OCI-LY7 (cell line): ENCODE data around the gene EIF2AK3.

Source experiments
- CTCF ChIP-seq: fragments of 200-600 bp; sonication (generic); conservative IDR thresholded peaks from 2 replicates; pipeline ENCODE4 v1.5.1; 2014; ENCODE audit warnings: mild to moderate bottlenecking, antibody characterized with exemption, low read length, moderate library complexity, mixed read lengths
- EZH2phosphoT487 ChIP-seq: fragments of 200-600 bp; sonication (generic); IDR thresholded peaks from 2 replicates; pipeline ENCODE4 v1.6.1; 2018; ENCODE audit warnings: low read depth, borderline replicate concordance, mild to moderate bottlenecking, mixed run types, antibody characterized with exemption, low read length, moderate library complexity, mixed read lengths

GRCh38 chr2:88659538-88659915 lies 32.3 kb upstream of the EIF2AK3 start:
- TF ChIP-seq CTCF (no peak), EZH2phosphoT487 (no peak)
